Right cardiac atrium (tissue), 5 donors: ENCODE data around the gene MYORG. TPM values are rescaled to one million over a fixed set of nuclear protein-coding genes. Genes with fewer than 3 reads are reported as not detected.
A peak's percentile ranks its signal among the peaks of the same experiment; 100 is the strongest.

Source experiments
- ATAC-seq, 2 donors: fragments of 200-7000 bp; cut with Tn5 transposase; one replicate each; pipeline versions ENCODE4 v1.8.0 to v1.9.1; 2020; ENCODE audit warnings: moderate library complexity in 2 of 2, mild to moderate bottlenecking in 1 of 2
- DNase-seq, 3 donors: peaks; one replicate each; pipeline ENCODE4 v3.0.0-alpha.2; 2020
- H3K27ac ChIP-seq: one replicate; pipeline ENCODE4 v1.5.1; 2013; ENCODE audit warnings: mild to moderate bottlenecking, low read length, control low read depth, moderate library complexity
- H3K27me3 ChIP-seq: one replicate; pipeline ENCODE4 v1.6.1; 2013; ENCODE audit not compliant: control insufficient read depth, insufficient read depth
- H3K4me1 ChIP-seq: one replicate; pipeline ENCODE4 v1.6.1; 2013; ENCODE audit warnings: low read length; ENCODE audit not compliant: control insufficient read depth, insufficient read depth
- H3K4me3 ChIP-seq: one replicate; pipeline ENCODE4 v1.5.1; 2013; ENCODE audit warnings: low read length, control low read depth
- H3K9me3 ChIP-seq: one replicate; pipeline ENCODE4 v1.6.1; 2013; ENCODE audit warnings: low read length; ENCODE audit not compliant: control insufficient read depth
- WGBS: extraction: QIAGEN DNeasy Blood & Tissue Kit; methylation state at CpG from one replicate; pipeline ENCODE4 v1.1.7; 2013; 5-methylcytosine and 5-hydroxymethylcytosine counted together
- intact Hi-C, 4 donors: fragments of 100-400 bp; cut with DNase I; formaldehyde crosslinking; loops; one replicate each; pipeline versions ENCODE4 v1.11.0 to v1.14.0; 2022 to 2023
- polyA plus RNA-seq: library from polyadenylated mRNA; stranded (reverse); fragments of 200-250 nt; gene quantifications from one replicate; pipeline ENCODE4 v1.2.3, GENCODE V29; 2013
- total RNA-seq, 4 donors: library from RNA; stranded (reverse); fragmentation: NEBNext Ultra II Directional; extraction: Animal tissue kit (Norgen Biotek cat#: 25700); gene quantifications; one replicate each; pipeline ENCODE4 v1.2.1, GENCODE V29; 2021
- donor health status: healthy with polysubstance abuse.
- donor health status: DM: no; HTN: yes; CAD: no.
- donor health status: DM: no; HTN: no; CAD: no.
- donor health status: DM: no; HTN: yes; CAD: no; lungs with severe emphysema.
- donor health status: DM: yes; HTN: yes; CAD: no.

Gene MYORG
- total and polyA plus RNA-seq, 5 donors, result 1.9 to 5.2 (median 4.8) TPM

GRCh38 chr9:34332076-34332964, 44.4 kb downstream of the MYORG start:
- no peak overlapping the region for H3K27ac ChIP-seq
- H3K9me3 ChIP-seq, result no peaks in the 10 kb centered on the region
- no peak overlapping the region for H3K4me3 ChIP-seq
- H3K4me1 ChIP-seq, result no peaks in the 10 kb centered on the region
- intact Hi-C loops, result loop anchor here (2.0 to 10.0 kb wide), 7 partner anchors 45 to 282 kb away; partner anchors contain the start of genes MYORG (in 1 of the 4) and RPP25L (in 1 of the 4)
- no peaks in the 10 kb centered on the region for H3K27me3 ChIP-seq
- ATAC-seq (no peak), DNase-seq (no peak)
- WGBS, result 29% methylated on average over 7 of the region's 7 CpGs

GRCh38 chr9:34331196-34331595, 45.5 kb downstream of the MYORG start:
- no peaks in the 10 kb centered on the region for H3K9me3 ChIP-seq
- H3K4me1 ChIP-seq, result no peaks in the 10 kb centered on the region
- intact Hi-C loops, result loop anchor here (5.0 to 10.0 kb wide), 5 partner anchors 46 to 284 kb away; partner anchors contain the start of genes MYORG (in 1 of the 4) and RPP25L (in 1 of the 4)
- 78% methylated on average over 1 of the region's 1 CpG for WGBS
- no peak overlapping the region for H3K4me3 ChIP-seq
- H3K27ac ChIP-seq, result no peak overlapping the region
- ATAC-seq, result no peak
- DNase-seq, result no peak
- H3K27me3 ChIP-seq, result no peaks in the 10 kb centered on the region

DNA sequence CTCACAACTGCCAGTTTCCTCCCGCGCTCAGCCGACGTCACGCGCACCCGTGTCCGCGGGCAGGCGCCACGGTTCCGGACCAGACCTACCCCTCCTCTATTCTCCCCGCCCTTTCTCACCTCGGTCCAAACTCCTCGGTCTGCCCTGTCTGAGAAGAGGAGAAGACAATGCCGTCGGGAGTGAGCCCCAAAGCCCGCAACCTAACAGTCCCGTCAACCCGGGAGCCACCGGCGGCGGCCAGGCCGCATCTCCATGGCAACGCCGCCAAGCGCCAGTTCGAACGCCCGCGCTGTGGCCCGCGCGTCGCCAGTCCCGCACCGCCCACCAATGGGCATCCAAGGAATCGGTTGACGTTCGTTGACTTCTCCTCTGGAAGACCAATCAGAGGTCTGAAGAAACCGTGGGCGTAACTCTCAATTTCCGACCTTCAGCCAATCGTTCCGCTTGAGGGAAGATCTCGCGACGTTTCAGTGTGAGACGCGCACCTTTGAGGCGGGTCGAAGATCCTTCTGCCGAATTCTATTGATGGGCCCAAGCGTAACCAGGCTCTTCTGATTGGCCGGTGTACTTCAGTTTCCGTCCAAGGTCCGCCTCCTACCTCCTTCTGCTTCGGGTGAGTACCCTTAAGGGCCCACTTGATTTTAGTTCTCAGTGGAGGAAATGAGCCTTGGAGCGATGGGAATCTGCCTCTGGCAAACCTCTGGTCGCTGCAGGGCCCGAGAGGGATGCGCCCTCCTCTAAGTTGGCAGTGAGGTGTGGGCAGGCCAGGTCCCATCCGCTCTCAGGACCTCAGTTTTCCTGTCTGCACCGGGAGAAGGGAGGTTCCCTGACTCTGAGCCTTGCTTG, 47.5 kb downstream of the MYORG start, which contains the start of the genes KIF24 and NUDT2:
Gene KIF24, minus strand, starts transcription at position 282 of the 846 bp plus-strand sequence. CDS start 17,922 bp downstream, outside the sequence.
Gene NUDT2, plus strand, starts transcription at position 583 of the 846 bp plus-strand sequence. CDS start 9,471 bp downstream, outside the sequence.
- intact Hi-C loops, result no loop called here
- Histone ChIP-seq H3K4me3 (peak within 1 kb of the TSS; percentile 89), H3K27ac (peak within 1 kb of the TSS; percentile 97), H3K4me1 (no peaks in the 10 kb centered on the region), H3K27me3 (no peaks in the 10 kb centered on the region), H3K9me3 (no peaks in the 10 kb centered on the region)
- WGBS, result under 1% methylated on average over 64 of the region's 64 CpGs
- DNase-seq, result peak; percentile 96 to 98 (median 97)
- peak; percentile 98 for ATAC-seq

DNA sequence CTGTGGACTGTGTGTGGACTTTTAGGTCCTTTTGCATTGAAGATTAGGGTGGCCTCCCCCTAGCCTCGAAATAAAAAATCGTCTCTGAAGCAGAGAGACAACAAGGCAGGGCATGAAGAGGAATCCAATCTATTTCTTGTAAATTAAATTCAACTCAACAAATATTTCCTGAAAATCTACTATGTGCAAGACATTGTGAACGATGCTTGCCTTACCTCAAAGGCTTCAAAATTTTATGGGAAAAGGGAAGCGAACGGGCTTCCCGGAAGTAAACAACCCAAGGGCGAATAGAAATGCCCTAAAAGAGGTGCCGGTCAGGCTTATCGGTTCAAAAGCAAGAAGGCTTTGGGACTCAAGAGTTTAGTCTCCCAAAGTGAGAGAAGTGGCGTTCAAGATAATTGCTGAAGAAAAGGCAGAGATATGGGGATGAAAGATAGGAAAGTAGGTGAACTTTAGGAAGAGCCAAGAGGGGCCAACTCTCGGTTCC, 48.2 kb downstream of the MYORG start:
- ATAC-seq (no peak), DNase-seq (no peak)
- no peak overlapping the region for H3K27ac ChIP-seq
- no peaks in the 10 kb centered on the region for H3K9me3 ChIP-seq
- intact Hi-C loops, result no loop called here
- WGBS, result 2% methylated on average over 11 of the region's 11 CpGs
- H3K4me3 ChIP-seq, result peak overlapping the region; percentile 57
- no peaks in the 10 kb centered on the region for H3K27me3 ChIP-seq
- H3K4me1 ChIP-seq, result no peaks in the 10 kb centered on the region

- Histone ChIP-seq H3K27ac (no peak overlapping the region), H3K4me3 (no peak overlapping the region), H3K9me3 (no peaks in the 10 kb centered on the region), H3K27me3 (no peaks in the 10 kb centered on the region), H3K4me1 (no peaks in the 10 kb centered on the region)
- WGBS, result 81% methylated on average over 1 of the region's 1 CpG
- no peak for ATAC-seq
- intact Hi-C loops, result no loop called here
- DNase-seq, result no peak
Measured at GRCh38 chr9:34326690-34327089, 50.0 kb downstream of the MYORG start.

GRCh38 chr9:34322899-34323591, 53.7 kb downstream of the MYORG start:
- WGBS, result 46% methylated on average over 2 of the region's 2 CpGs
- Histone ChIP-seq H3K27me3 (no peaks in the 10 kb centered on the region), H3K27ac (no peak overlapping the region), H3K4me1 (no peaks in the 10 kb centered on the region), H3K9me3 (no peaks in the 10 kb centered on the region), H3K4me3 (no peak overlapping the region)
- intact Hi-C loops, result no loop called here
- DNase-seq, result no peak
- ATAC-seq, result no peak

DNA sequence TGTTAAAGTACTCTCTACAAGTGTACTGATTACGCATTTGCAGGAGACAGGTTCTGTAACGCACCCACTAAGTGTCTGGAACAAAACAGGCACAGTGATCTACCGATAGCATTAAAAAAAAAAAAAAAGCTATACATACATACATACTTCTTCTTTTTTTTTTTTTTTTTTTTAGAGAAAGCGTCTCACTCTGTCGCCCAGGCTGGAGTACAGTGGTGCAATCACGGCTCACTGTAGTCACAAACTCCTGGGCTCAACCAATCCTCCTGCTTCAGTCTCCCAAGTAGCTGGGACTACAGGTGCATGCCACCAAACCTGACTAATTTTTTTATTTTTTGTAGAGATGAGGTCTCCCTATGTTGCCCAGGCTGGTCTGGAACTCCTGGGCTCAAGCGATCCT, 55.2 kb downstream of the MYORG start:
- ATAC-seq (no peak), DNase-seq (no peak)
- Histone ChIP-seq H3K4me3 (no peak overlapping the region), H3K4me1 (no peaks in the 10 kb centered on the region), H3K27me3 (no peaks in the 10 kb centered on the region), H3K9me3 (no peaks in the 10 kb centered on the region), H3K27ac (no peak overlapping the region)
- intact Hi-C loops, result no loop called here
- 90% methylated on average over 7 of the region's 7 CpGs for WGBS

GRCh38 chr9:34318163-34318790, 58.4 kb downstream of the MYORG start:
- H3K27ac ChIP-seq, result no peak overlapping the region
- no peaks in the 10 kb centered on the region for H3K27me3 ChIP-seq
- H3K4me3 ChIP-seq, result no peak overlapping the region
- no peaks in the 10 kb centered on the region for H3K9me3 ChIP-seq
- no peak for ATAC-seq
- DNase-seq, result peak in 1 of 3 donors; percentile 55
- intact Hi-C loops, result no loop called here
- no peaks in the 10 kb centered on the region for H3K4me1 ChIP-seq
- 95% methylated on average over 44 of the region's 44 CpGs for WGBS

GRCh38 chr9:34317436-34317835, 59.3 kb downstream of the MYORG start:
- Histone ChIP-seq H3K4me1 (no peaks in the 10 kb centered on the region), H3K27ac (no peak overlapping the region), H3K27me3 (no peaks in the 10 kb centered on the region), H3K4me3 (no peak overlapping the region), H3K9me3 (no peaks in the 10 kb centered on the region)
- WGBS, result 86% methylated on average over 2 of the region's 2 CpGs
- ATAC-seq (no peak), DNase-seq (no peak)
- intact Hi-C loops, result no loop called here
